Natural killer cell (primary cell): Measurements from ENCODE around the gene ELFN1. TPM values are rescaled to one million over a fixed set of nuclear protein-coding genes. Genes with fewer than 3 reads are reported as not detected.

Experiments
- ATAC-seq, 3 donors: fragments of 150-1000 bp in 2 of 3; fragments of 200-7000 bp in 1 of 3; cut with Tn5 transposase; 1 replicate in 1 of 3; 2 replicates in 2 of 3; pipeline ENCODE4 v1.10.0; 2021; ENCODE audit warnings: mild to moderate bottlenecking in 2 of 3, moderate library complexity in 2 of 3
- DNase-seq, 2 donors: peaks; one replicate each; pipeline versions ENCODE4 v3.0.0 to v3.0.0-alpha.2; 2013 to 2021; ENCODE audit warnings: mixed read lengths in 1 of 2
- H3K27ac ChIP-seq: one replicate; pipeline ENCODE4 v1.5.1; 2013; ENCODE audit warnings: mild to moderate bottlenecking, low read length
- H3K27me3 ChIP-seq: one replicate; pipeline ENCODE4 v1.6.1; 2013; ENCODE audit warnings: low read length; ENCODE audit not compliant: control insufficient read depth, insufficient read depth
- H3K36me3 ChIP-seq: one replicate; pipeline ENCODE4 v1.6.1; 2013; ENCODE audit warnings: low read length; ENCODE audit not compliant: control insufficient read depth, insufficient read depth
- H3K4me1 ChIP-seq: one replicate; pipeline ENCODE4 v1.6.1; 2013; ENCODE audit warnings: low read length; ENCODE audit not compliant: control insufficient read depth, insufficient read depth
- H3K4me3 ChIP-seq: one replicate; pipeline ENCODE4 v1.5.1; 2013; ENCODE audit warnings: low read length
- H3K9me3 ChIP-seq: one replicate; pipeline ENCODE4 v1.6.1; 2013; ENCODE audit warnings: low read length; ENCODE audit not compliant: control insufficient read depth, insufficient read depth
- H3K27ac Mint-ChIP-seq, 2 donors: one replicate each; pipeline ENCODE4 v1.8.0; 2022; ENCODE audit warnings: mild to moderate bottlenecking in 2 of 2, mixed read lengths in 2 of 2, moderate library complexity in 1 of 2
- H3K27me3 Mint-ChIP-seq, 2 donors: one replicate each; pipeline ENCODE4 v1.8.0; 2022; ENCODE audit warnings: low read depth in 2 of 2, mixed read lengths in 2 of 2
- H3K36me3 Mint-ChIP-seq: one replicate; pipeline ENCODE4 v1.8.0; 2022; ENCODE audit warnings: mixed read lengths
- H3K4me1 Mint-ChIP-seq, 2 donors: one replicate each; pipeline ENCODE4 v1.8.0; 2022; ENCODE audit warnings: mixed read lengths in 2 of 2
- H3K4me3 Mint-ChIP-seq: one replicate; pipeline ENCODE4 v1.8.0; 2022; ENCODE audit warnings: mild to moderate bottlenecking, moderate library complexity, mixed read lengths
- H3K9me3 Mint-ChIP-seq, 2 donors: one replicate each; pipeline ENCODE4 v1.8.0; 2022; ENCODE audit warnings: mixed read lengths in 2 of 2
- WGBS: methylation state at CpG from one replicate; pipeline ENCODE4 v1.1.7; 2013; ENCODE audit warnings: missing lambda C conversion rate; ENCODE audit not compliant: insufficient coverage; 5-methylcytosine and 5-hydroxymethylcytosine counted together
- intact Hi-C: fragments of 100-400 bp; cut with micrococcal nuclease; formaldehyde crosslinking; loops from one replicate; pipeline ENCODE4 v1.14.2; 2022
- total RNA-seq, 4 donors: library from RNA; stranded (reverse); fragments of 120-200 nt in 1 of 4; gene quantifications; one replicate each; pipeline versions ENCODE4 v1.2.3 to v1.2.4, GENCODE V29; 2013 to 2022
- TF ChIP-seq, protein P1 (sequence below): fragments of 200-600 bp; IDR thresholded peaks from one replicate; pipeline ENCODE4 v1.8.0; 2022; ENCODE audit warnings: antibody characterized with exemption

Gene ELFN1
- total RNA-seq, 3 donors from 2014 or later (not counting 1 experiment from before 2014, with no cell fraction given) = 0.30 to 0.45 TPM; not detected in 1

DNA sequence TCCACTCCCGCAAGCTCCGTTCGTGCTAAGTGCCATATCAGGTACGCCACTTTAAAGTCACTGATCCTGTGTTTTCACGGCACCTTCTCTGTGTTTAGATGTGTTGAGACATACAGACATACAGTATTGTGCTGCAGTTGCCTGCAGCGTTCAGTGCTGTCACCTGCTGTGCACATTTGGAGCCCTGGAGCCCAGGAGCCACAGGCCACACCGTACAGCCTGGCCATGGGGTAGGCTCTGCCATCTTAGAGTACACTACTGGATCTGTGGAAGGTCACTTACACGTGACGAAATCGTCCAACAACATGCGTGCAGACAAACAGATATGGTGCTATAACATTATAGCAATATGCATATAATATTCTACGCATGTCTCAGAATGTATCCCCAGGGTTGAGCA lies 111.3 kb downstream of the ELFN1 start:
- Histone ChIP-seq H3K27ac (no peak overlapping the region), H3K36me3 (no peaks in the 10 kb centered on the region), H3K4me1 (no peaks in the 10 kb centered on the region), H3K27me3 (no peaks in the 10 kb centered on the region), H3K4me3 (no peak overlapping the region), H3K9me3 (peaks cover 3% of the 10 kb centered on the region)
- Mint-ChIP-seq H3K9me3 (peaks cover 3 to 4% of the 10 kb centered on the region in 2 donors), H3K4me3 (no peak overlapping the region), H3K4me1 (no peaks in the 10 kb centered on the region), H3K27ac (no peak overlapping the region), H3K27me3 (peaks cover 18 to 36% of the 10 kb centered on the region in 2 donors), H3K36me3 (peaks cover 9% of the 10 kb centered on the region)
- WGBS = 97% methylated on average over 7 of the region's 12 CpGs
- intact Hi-C loops = no loop called here
- ATAC-seq = no peak
- TF ChIP-seq, protein P1, sequence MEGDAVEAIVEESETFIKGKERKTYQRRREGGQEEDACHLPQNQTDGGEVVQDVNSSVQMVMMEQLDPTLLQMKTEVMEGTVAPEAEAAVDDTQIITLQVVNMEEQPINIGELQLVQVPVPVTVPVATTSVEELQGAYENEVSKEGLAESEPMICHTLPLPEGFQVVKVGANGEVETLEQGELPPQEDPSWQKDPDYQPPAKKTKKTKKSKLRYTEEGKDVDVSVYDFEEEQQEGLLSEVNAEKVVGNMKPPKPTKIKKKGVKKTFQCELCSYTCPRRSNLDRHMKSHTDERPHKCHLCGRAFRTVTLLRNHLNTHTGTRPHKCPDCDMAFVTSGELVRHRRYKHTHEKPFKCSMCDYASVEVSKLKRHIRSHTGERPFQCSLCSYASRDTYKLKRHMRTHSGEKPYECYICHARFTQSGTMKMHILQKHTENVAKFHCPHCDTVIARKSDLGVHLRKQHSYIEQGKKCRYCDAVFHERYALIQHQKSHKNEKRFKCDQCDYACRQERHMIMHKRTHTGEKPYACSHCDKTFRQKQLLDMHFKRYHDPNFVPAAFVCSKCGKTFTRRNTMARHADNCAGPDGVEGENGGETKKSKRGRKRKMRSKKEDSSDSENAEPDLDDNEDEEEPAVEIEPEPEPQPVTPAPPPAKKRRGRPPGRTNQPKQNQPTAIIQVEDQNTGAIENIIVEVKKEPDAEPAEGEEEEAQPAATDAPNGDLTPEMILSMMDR = no peak
- no peak for DNase-seq

DNA sequence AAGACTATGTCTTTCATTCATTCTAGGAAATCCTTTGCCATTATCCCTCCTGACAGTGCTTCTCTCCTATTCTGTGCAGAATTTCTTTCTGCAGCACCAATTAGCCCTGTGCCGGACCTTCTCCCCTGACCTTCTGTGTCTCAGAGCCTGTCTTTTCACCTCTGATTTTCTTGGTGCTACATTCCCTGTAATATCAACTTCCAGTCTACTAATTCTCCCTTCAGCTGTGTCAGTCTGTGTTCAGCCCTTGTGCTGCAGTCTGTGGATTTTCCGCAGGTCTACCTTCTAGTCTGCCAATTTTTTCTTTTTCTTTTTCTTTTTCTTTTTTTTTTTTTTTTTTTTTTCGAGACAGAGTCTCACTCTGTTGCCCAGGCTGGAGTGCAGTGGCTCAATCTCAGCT lies 115.8 kb downstream of the ELFN1 start:
- DNase-seq (no peak), ATAC-seq (no peak)
- peaks cover 3 to 6% of the 10 kb centered on the region in 2 donors for H3K9me3 Mint-ChIP-seq
- H3K4me3 Mint-ChIP-seq = no peak overlapping the region
- H3K27ac ChIP-seq = no peak overlapping the region
- 87% methylated on average over 3 of the region's 3 CpGs for WGBS
- H3K4me1 ChIP-seq = no peaks in the 10 kb centered on the region
- peaks cover 11% of the 10 kb centered on the region for H3K36me3 Mint-ChIP-seq
- no peaks in the 10 kb centered on the region for H3K27me3 ChIP-seq
- peaks cover 16 to 34% of the 10 kb centered on the region in 2 donors for H3K27me3 Mint-ChIP-seq
- H3K36me3 ChIP-seq = no peaks in the 10 kb centered on the region
- no peaks in the 10 kb centered on the region for H3K4me1 Mint-ChIP-seq
- no peak overlapping the region for H3K4me3 ChIP-seq
- H3K9me3 ChIP-seq = peaks cover 3% of the 10 kb centered on the region
- TF ChIP-seq, protein P1 = no peak
- no peak overlapping the region for H3K27ac Mint-ChIP-seq
- intact Hi-C loops = no loop called here

DNA sequence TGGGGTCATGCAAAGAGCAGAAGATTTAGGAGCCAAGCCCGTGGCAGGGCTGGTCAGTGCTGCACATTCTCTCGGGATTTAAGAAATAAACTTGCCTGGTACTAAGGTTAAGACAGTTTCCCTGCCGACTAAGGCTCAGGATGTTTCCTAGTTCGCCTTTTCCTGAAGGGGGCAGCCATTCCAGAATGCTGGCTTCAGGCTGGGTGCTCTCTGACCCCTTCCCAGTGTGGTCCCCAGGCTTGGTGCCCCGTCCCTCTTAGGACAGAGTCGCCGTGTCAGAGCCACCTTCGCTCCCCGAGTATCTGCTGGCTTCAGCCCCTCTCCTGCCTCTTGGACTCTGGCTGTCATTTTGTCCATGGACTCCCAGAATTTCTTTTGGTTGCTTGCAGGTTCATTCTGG lies 117.2 kb downstream of the ELFN1 start:
- no peaks in the 10 kb centered on the region for H3K4me1 Mint-ChIP-seq
- intact Hi-C loops = no loop called here
- WGBS = 90% methylated on average over 9 of the region's 9 CpGs
- TF ChIP-seq, protein P1 = no peak
- H3K4me3 Mint-ChIP-seq = no peak overlapping the region
- Histone ChIP-seq H3K4me1 (no peaks in the 10 kb centered on the region), H3K36me3 (no peaks in the 10 kb centered on the region), H3K27me3 (no peaks in the 10 kb centered on the region), H3K27ac (no peak overlapping the region), H3K9me3 (peaks cover 3% of the 10 kb centered on the region), H3K4me3 (no peak overlapping the region)
- H3K9me3 Mint-ChIP-seq = peaks cover 3 to 6% of the 10 kb centered on the region in 2 donors
- no peak overlapping the region for H3K27ac Mint-ChIP-seq
- peaks cover 11% of the 10 kb centered on the region for H3K36me3 Mint-ChIP-seq
- ATAC-seq (no peak), DNase-seq (no peak)
- H3K27me3 Mint-ChIP-seq = peaks cover 14 to 34% of the 10 kb centered on the region in 2 donors

DNA sequence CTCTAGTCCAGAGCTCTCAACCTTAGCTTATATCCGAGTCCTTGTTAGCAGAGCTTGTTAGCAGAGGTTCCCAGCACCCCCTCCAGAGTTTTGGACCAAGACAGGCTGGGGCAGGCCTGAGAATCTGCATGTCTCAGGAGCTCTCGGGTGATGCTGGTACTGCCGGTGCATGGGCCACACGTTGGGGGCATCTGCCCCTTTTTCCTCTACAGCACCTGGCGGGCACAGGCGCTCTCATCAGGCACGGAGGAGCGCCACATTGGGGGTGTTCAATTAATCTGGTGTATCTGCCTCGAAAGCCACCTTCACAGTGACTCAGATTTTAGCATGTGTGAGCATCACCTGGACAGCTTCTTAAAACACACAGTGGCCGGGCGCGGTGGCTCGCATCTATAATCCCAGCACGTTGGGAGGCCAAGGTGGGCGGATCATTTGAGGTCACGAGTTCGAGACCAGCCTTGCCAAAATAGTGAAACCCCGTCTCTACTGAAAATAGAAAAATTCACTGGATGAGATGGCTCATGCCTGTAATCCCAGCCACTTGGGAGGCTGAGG lies 117.7 kb downstream of the ELFN1 start:
- DNase-seq = no peak
- H3K9me3 ChIP-seq = peaks cover 3% of the 10 kb centered on the region
- ATAC-seq = no peak
- no peaks in the 10 kb centered on the region for H3K27me3 ChIP-seq
- Mint-ChIP-seq H3K36me3 (peaks cover 11% of the 10 kb centered on the region), H3K4me1 (no peaks in the 10 kb centered on the region), H3K27ac (no peak overlapping the region), H3K27me3 (peaks cover 14 to 34% of the 10 kb centered on the region in 2 donors), H3K9me3 (peaks cover 3 to 6% of the 10 kb centered on the region in 2 donors), H3K4me3 (no peak overlapping the region)
- no peak overlapping the region for H3K27ac ChIP-seq
- TF ChIP-seq, protein P1 = no peak
- intact Hi-C loops = no loop called here
- H3K36me3 ChIP-seq = no peaks in the 10 kb centered on the region
- WGBS = 89% methylated on average over 18 of the region's 18 CpGs
- H3K4me3 ChIP-seq = no peak overlapping the region
- H3K4me1 ChIP-seq = no peaks in the 10 kb centered on the region
